ENCODE results near the gene TOR2A.

GRCh38 chr9:127734247-127734746 lies 797 bp downstream of the TOR2A start:
- no peak for TF ChIP-seq POLR2A (IDR thresholded peaks at IDR 0.05; ENCODE audit: low read length)
- TF ChIP-seq GATA1 (IDR thresholded peaks at IDR 0.05; ENCODE audit: low read depth, low read length), result no peak
